GM12878 (cell line): ENCODE data around the gene ABHD12B. TPM values are rescaled to one million over a fixed set of nuclear protein-coding genes. Genes with fewer than 3 reads are reported as not detected.

Experiments used
- ATAC-seq: fragments of 200-7000 bp; cut with Tn5 transposase; 3 replicates; pipeline ENCODE4 v1.9.1; 2020; ENCODE audit warnings: mild to moderate bottlenecking, moderate library complexity
- BruUV-seq: library from RNA; stranded (reverse); fragments of 400-500 nt; replicated peaks from 2 replicates; lab custom pipeline; 2021; lab: Mats Ljungman, UMichigan
- CTCF ChIA-PET: fragments of 300-600 bp; sonication (Branson Sonifier 250); formaldehyde crosslinking; extraction: SDS; loops from one replicate; lab custom pipeline; 2021; ENCODE audit warnings: inconsistent platforms; lab: Yijun Ruan, JAX
- POLR2A ChIA-PET: fragments of 350-600 bp; formaldehyde crosslinking; extraction: SDS; loops from one replicate; lab custom pipeline; 2021; ENCODE audit warnings: inconsistent platforms; lab: Charles Lee
- RAD21 ChIA-PET: fragments of 300-600 bp; sonication (Branson Sonifier 250); formaldehyde crosslinking; loops from one replicate; lab custom pipeline; 2023; ENCODE audit warnings: antibody characterized with exemption; ENCODE audit not compliant: unreplicated experiment; lab: Charles Lee
- SMC1A ChIA-PET: fragments of 300-600 bp; sonication (Branson Sonifier 250); formaldehyde crosslinking; loops from one replicate; lab custom pipeline; 2023; ENCODE audit not compliant: unreplicated experiment, uncharacterized antibody; lab: Charles Lee
- DNase-seq: peaks from one replicate; pipeline ENCODE4 v3.0.0-alpha.2; 2011; ENCODE audit warnings: low read depth, low spot score
- FAIRE-seq: peaks from 3 replicates; lab custom pipeline; 2011; peaks lifted over from hg19 to GRCh38; lab: Jason Lieb, UNC
- H2AFZ ChIP-seq: 2 replicates; pipeline ENCODE4 v1.6.0; 2011; ENCODE audit warnings: low read depth, low read length, control low read depth; ENCODE audit not compliant: control insufficient read depth
- H3K27ac ChIP-seq: 2 replicates; pipeline ENCODE4 v1.5.1; 2011; ENCODE audit warnings: control low read depth; ENCODE audit not compliant: control insufficient read depth, insufficient read depth
- H3K27me3 ChIP-seq, 2 experiments: replicated peaks in 1 of 2; 2 replicates each; pipeline versions ENCODE4 v1.6.0 to v1.6.1; 2011; ENCODE audit warnings: low read length in 1 of 2; ENCODE audit not compliant: control insufficient read depth in 2 of 2, insufficient read depth in 2 of 2
- H3K36me3 ChIP-seq, 2 experiments: 2 replicates each; pipeline ENCODE4 v1.5.1; 2011; ENCODE audit warnings: low read length in 1 of 2; ENCODE audit not compliant: control insufficient read depth in 2 of 2, insufficient read depth in 2 of 2
- H3K4me1 ChIP-seq: 2 replicates; pipeline ENCODE4 v1.6.1; 2011; ENCODE audit warnings: mild to moderate bottlenecking, low read length, moderate library complexity, mixed read lengths; ENCODE audit not compliant: control insufficient read depth, insufficient read depth
- H3K4me2 ChIP-seq: 2 replicates; pipeline ENCODE4 v1.6.0; 2011; ENCODE audit warnings: control low read depth; ENCODE audit not compliant: control insufficient read depth, insufficient read depth
- H3K4me3 ChIP-seq: fragments of 200-600 bp; sonication (generic); 2 replicates; pipeline ENCODE4 v1.5.1; 2016
- H3K79me2 ChIP-seq: 2 replicates; pipeline ENCODE4 v1.6.0; 2011; ENCODE audit warnings: low read length; ENCODE audit not compliant: control insufficient read depth, insufficient read depth
- H3K9ac ChIP-seq: 2 replicates; pipeline ENCODE4 v1.8.0; 2011; ENCODE audit warnings: low read length, control low read depth, mixed read lengths; ENCODE audit not compliant: control insufficient read depth, insufficient read depth
- H3K9me3 ChIP-seq: replicated peaks from 3 replicates; pipeline ENCODE4 v1.5.1; 2011; ENCODE audit warnings: mild to moderate bottlenecking, low read length; ENCODE audit not compliant: control insufficient read depth, insufficient read depth
- H4K20me1 ChIP-seq: 2 replicates; pipeline ENCODE4 v1.6.0; 2011; ENCODE audit not compliant: control insufficient read depth, insufficient read depth
- BCL11A ChIP-seq: IDR thresholded peaks from 2 replicates; pipeline ENCODE4 v1.6.1; 2011; ENCODE audit warnings: low read depth, low read length
- SUPT20H ChIP-seq: IDR thresholded peaks from 2 replicates; pipeline ENCODE4 v1.6.1; 2011; ENCODE audit warnings: low read depth, mild to moderate bottlenecking, low read length, moderate library complexity, borderline replicate concordance; ENCODE audit not compliant: control insufficient read depth
- TAF1 ChIP-seq: IDR thresholded peaks from 2 replicates; pipeline ENCODE4 v1.6.1; 2011; ENCODE audit warnings: mild to moderate bottlenecking, low read depth, low read length, borderline replicate concordance
- WGBS: methylation state at CpG from one replicate; pipeline ENCODE4 v1.1.6; 2016; ENCODE audit warnings: low lambda C conversion rate; ENCODE audit not compliant: insufficient replicate concordance, insufficient coverage; ENCODE audit errors: missing lambda C conversion rate; 5-methylcytosine and 5-hydroxymethylcytosine counted together
- in situ Hi-C: fragments of 300-500 bp; cut with MboI; formaldehyde crosslinking; loops from 9 replicates; pipeline ENCODE4 v1.14.3; 2018; ENCODE audit warnings: mixed read lengths
- intact Hi-C: fragments of 100-400 bp; cut with micrococcal nuclease; formaldehyde crosslinking; loops from one replicate; pipeline ENCODE4 v1.14.2; 2022; ENCODE audit not compliant: unreplicated experiment
- polyA plus RNA-seq, 11 experiments: library from polyadenylated mRNA; depleted of rRNA in 4 of 11; unstranded in 6 of 11; stranded (reverse) in 5 of 11; fragments of >200 nt; fragmentation: Nextera tagmentation in 4 of 11; fragmentation: Illumina TruSeq in 1 of 11; extraction: Ambion mirVana in 4 of 11; extraction: Trizol in 1 of 11; gene quantifications; 1 replicate in 1 of 11; 2 replicates in 10 of 11; pipeline versions ENCODE4 v1.2.1 to v1.2.3, GENCODE V29; 2011 to 2016; ENCODE audit warnings: inconsistent platforms in 2 of 11, missing spikeins in 2 of 11, low read depth in 1 of 11
- total RNA-seq, 4 experiments: library from RNA; depleted of rRNA in 3 of 4; stranded (reverse); fragments of >200 nt in 3 of 4; fragmentation: Illumina TruSeq in 1 of 4; extraction: Trizol in 1 of 4; gene quantifications; 2 replicates each; pipeline versions ENCODE4 v1.2.1 to v1.2.3, GENCODE V29; 2013 to 2021
- TF ChIP-seq, protein P1 (sequence below): fragments of 450-650 bp; IDR thresholded peaks from 2 replicates; pipeline ENCODE4 v1.6.1; 2017; ENCODE audit warnings: mild to moderate bottlenecking
- TF ChIP-seq, protein P2 (sequence below): IDR thresholded peaks from 2 replicates; pipeline ENCODE4 v1.6.1; 2011; ENCODE audit warnings: borderline replicate concordance, low read depth, mild to moderate bottlenecking, moderate library complexity, low read length; ENCODE audit not compliant: insufficient read depth, poor library complexity, severe bottlenecking

The ABHD12B gene
- total and polyA plus RNA-seq, 10 of the 15 experiments (the other 5 are each of a cell fraction or from before 2014, with no cell fraction given), result not detected

DNA sequence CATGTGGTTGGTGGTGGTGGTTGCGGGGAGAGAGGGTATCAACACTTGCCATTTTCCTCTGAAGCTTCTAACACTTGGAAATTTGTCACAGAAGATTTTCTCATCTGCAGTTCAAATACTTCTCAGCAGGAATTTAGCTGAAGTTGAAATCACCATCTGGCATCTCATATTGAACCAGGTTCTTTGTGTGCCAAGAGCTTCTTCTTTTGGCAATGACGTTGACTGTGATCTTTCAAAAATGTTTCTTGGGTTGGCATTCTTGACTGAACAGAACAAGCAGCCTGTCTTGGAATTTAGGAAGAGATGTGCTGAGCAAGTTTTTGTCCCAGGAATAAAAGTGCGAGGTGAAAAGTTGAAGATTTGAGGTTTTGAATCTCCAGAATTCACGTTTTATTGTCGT is 32.2 kb upstream of the ABHD12B start:
- H3K27ac ChIP-seq, result no peak overlapping the region
- ATAC-seq (no peak), FAIRE-seq (no peak), DNase-seq (no peak)
- intact Hi-C loops (no loop called here), in situ Hi-C loops (no loop called here)
- no peak overlapping the region for H3K4me2 ChIP-seq
- WGBS, result 96% methylated on average over 5 of the region's 5 CpGs
- ChIA-PET SMC1A (interaction anchor here (1.1 to 5.8 kb wide), 7 partner anchors 10 to 52 kb away, joined by 3 to 48 read pairs (median 6); no protein-coding TSS in a partner anchor), POLR2A (interaction anchor here (0.6 to 2.3 kb wide), 6 partner anchors 11 to 538 kb away, joined by 3 to 8 read pairs (median 3); no protein-coding TSS in a partner anchor), RAD21 (interaction anchor here (1.1 to 2.9 kb wide), 6 partner anchors 9 to 20 kb away, joined by 3 to 19 read pairs (median 5); partner anchors contain the start of gene NIN), CTCF (interaction anchor here (1.0 to 4.0 kb wide), 6 partner anchors 10 to 62 kb away, joined by 3 to 34 read pairs (median 4); no protein-coding TSS in a partner anchor)
- H4K20me1 ChIP-seq, result no peaks in the 10 kb centered on the region
- H3K36me3 ChIP-seq, result no peaks in the 10 kb centered on the region
- H3K79me2 ChIP-seq, result no peaks in the 10 kb centered on the region
- H3K9me3 ChIP-seq, result no peaks in the 10 kb centered on the region
- no peak for TF ChIP-seq SUPT20H
- TF ChIP-seq, protein P1, sequence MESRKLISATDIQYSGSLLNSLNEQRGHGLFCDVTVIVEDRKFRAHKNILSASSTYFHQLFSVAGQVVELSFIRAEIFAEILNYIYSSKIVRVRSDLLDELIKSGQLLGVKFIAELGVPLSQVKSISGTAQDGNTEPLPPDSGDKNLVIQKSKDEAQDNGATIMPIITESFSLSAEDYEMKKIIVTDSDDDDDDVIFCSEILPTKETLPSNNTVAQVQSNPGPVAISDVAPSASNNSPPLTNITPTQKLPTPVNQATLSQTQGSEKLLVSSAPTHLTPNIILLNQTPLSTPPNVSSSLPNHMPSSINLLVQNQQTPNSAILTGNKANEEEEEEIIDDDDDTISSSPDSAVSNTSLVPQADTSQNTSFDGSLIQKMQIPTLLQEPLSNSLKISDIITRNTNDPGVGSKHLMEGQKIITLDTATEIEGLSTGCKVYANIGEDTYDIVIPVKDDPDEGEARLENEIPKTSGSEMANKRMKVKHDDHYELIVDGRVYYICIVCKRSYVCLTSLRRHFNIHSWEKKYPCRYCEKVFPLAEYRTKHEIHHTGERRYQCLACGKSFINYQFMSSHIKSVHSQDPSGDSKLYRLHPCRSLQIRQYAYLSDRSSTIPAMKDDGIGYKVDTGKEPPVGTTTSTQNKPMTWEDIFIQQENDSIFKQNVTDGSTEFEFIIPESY, result no peak
- TF ChIP-seq, protein P2, sequence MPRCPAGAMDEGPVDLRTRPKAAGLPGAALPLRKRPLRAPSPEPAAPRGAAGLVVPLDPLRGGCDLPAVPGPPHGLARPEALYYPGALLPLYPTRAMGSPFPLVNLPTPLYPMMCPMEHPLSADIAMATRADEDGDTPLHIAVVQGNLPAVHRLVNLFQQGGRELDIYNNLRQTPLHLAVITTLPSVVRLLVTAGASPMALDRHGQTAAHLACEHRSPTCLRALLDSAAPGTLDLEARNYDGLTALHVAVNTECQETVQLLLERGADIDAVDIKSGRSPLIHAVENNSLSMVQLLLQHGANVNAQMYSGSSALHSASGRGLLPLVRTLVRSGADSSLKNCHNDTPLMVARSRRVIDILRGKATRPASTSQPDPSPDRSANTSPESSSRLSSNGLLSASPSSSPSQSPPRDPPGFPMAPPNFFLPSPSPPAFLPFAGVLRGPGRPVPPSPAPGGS, result no peak
- no peak for TF ChIP-seq BCL11A
- no peak for TF ChIP-seq TAF1
- H3K9ac ChIP-seq, result no peak overlapping the region
- no peak overlapping the region for H2AFZ ChIP-seq
- no peaks in the 10 kb centered on the region for H3K27me3 ChIP-seq
- H3K4me1 ChIP-seq, result peaks cover 14% of the 10 kb centered on the region
- BruUV-seq, result no TSS peak
- H3K4me3 ChIP-seq, result no peak overlapping the region
